Stimulated activated CD4-positive, alpha-beta T cell treated with anti-CD3 and anti-CD28 coated beads, Interleukin-15, amount 100 ng/mL, for 1 hour (primary cell): ENCODE data around the gene RIN1.
"Not testable (repeated sequence)": the region's sequence is repeated elsewhere in the genome, so short reads cannot be mapped to it uniquely, and the experiment has no call there.

Experiments used
- DNase-seq, 2 donors: peaks; one replicate each; pipeline ENCODE4 v3.0.0-alpha.2; 2020; ENCODE audit warnings: low read depth in 1 of 2, low spot score in 1 of 2

Gene RIN1

GRCh38 chr11:66336234-66337102, at the start of gene RIN1:
Gene RIN1, minus strand, starts transcription at chr11:66336434. Its CDS starts 32 bp downstream, at chr11:66336402.
- no peak for DNase-seq

GRCh38 chr11:66384316-66384715, 48.1 kb upstream of the RIN1 start:
- not testable (repeated sequence) for DNase-seq

GRCh38 chr11:66380264-66380663, 44.0 kb upstream of the RIN1 start:
- not testable (repeated sequence) for DNase-seq

GRCh38 chr11:66373690-66374287, 37.6 kb upstream of the RIN1 start:
- not testable (repeated sequence) for DNase-seq

GRCh38 chr11:66373265-66373664, 37.0 kb upstream of the RIN1 start:
- DNase-seq: no peak

- peak; percentile 46 to 69 for DNase-seq
Observed at GRCh38 chr11:66371627-66372415, 35.6 kb upstream of the RIN1 start, which contains the start of gene SLC29A2. Gene SLC29A2, minus strand, starts transcription at chr11:66371760. Its CDS starts 169 bp downstream, at chr11:66371591.

GRCh38 chr11:66369073-66369894, 33.0 kb upstream of the RIN1 start:
- no peak for DNase-seq

GRCh38 chr11:66368484-66368883, 32.2 kb upstream of the RIN1 start:
- no peak for DNase-seq

- no peak for DNase-seq
Observed at GRCh38 chr11:66367561-66368312, 31.5 kb upstream of the RIN1 start.

GRCh38 chr11:66366844-66367477, 30.7 kb upstream of the RIN1 start:
- no peak for DNase-seq

- DNase-seq: no peak
Observed at GRCh38 chr11:66365711-66366619, 29.7 kb upstream of the RIN1 start.

GRCh38 chr11:66365166-66365565, 28.9 kb upstream of the RIN1 start:
- no peak for DNase-seq

- DNase-seq: peak; percentile 31 to 62
Observed at GRCh38 chr11:66363805-66364535, 27.7 kb upstream of the RIN1 start.

- DNase-seq: no peak
Observed at GRCh38 chr11:66363187-66363601, 27.0 kb upstream of the RIN1 start.

- DNase-seq: no peak
Observed at GRCh38 chr11:66362481-66363147, 26.4 kb upstream of the RIN1 start.

GRCh38 chr11:66361502-66361941, 25.3 kb upstream of the RIN1 start:
- DNase-seq: no peak

GRCh38 chr11:66360406-66361073, 24.3 kb upstream of the RIN1 start:
- DNase-seq: no peak
